HG03175 (cell line): ENCODE results near the gene SLC22A1.
A peak's percentile ranks its signal among the peaks of the same experiment; 100 is the strongest.

Experiments
- ATAC-seq: cut with Tn5 transposase; IDR thresholded peaks from one replicate; pipeline ENCODE4 v1.9.1; 2021; ENCODE audit warnings: mild to moderate bottlenecking, moderate library complexity; ENCODE audit not compliant: unreplicated experiment

SLC22A1 gene

GRCh38 chr6:160167604-160168399 is 46.2 kb downstream of the SLC22A1 start:
- ATAC-seq: no peak

GRCh38 chr6:160170018-160170680 is 48.5 kb downstream of the SLC22A1 start:
- ATAC-seq: no peak

- no peak for ATAC-seq
These were observed 51.1 kb downstream of the SLC22A1 start for GRCh38 chr6:160172704-160173103.

GRCh38 chr6:160173806-160174527 is 52.4 kb downstream of the SLC22A1 start:
- no peak for ATAC-seq

GRCh38 chr6:160174681-160175080 is 53.1 kb downstream of the SLC22A1 start:
- no peak for ATAC-seq

- no peak for ATAC-seq
These were observed 55.6 kb downstream of the SLC22A1 start for GRCh38 chr6:160177220-160177619.

- no peak for ATAC-seq
These were observed 56.7 kb downstream of the SLC22A1 start for GRCh38 chr6:160178271-160178670.

GRCh38 chr6:160180706-160181105 is 59.1 kb downstream of the SLC22A1 start:
- ATAC-seq: no peak

- ATAC-seq: no peak
These were observed 67.2 kb downstream of the SLC22A1 start for GRCh38 chr6:160188773-160189172.

- no peak for ATAC-seq
These were observed 68.5 kb downstream of the SLC22A1 start for GRCh38 chr6:160190081-160190480.

- no peak for ATAC-seq
These were observed 69.4 kb downstream of the SLC22A1 start for GRCh38 chr6:160190973-160191372.

GRCh38 chr6:160192840-160193239 is 71.2 kb downstream of the SLC22A1 start:
- ATAC-seq: no peak

GRCh38 chr6:160194808-160195207 is 73.2 kb downstream of the SLC22A1 start:
- ATAC-seq: no peak

- ATAC-seq: no peak
These were observed 76.0 kb downstream of the SLC22A1 start for GRCh38 chr6:160197662-160198061.

GRCh38 chr6:160198606-160199211 is 77.1 kb downstream of the SLC22A1 start:
- peak; percentile 98 for ATAC-seq

GRCh38 chr6:160201061-160201460 is 79.4 kb downstream of the SLC22A1 start:
- ATAC-seq: no peak

- no peak for ATAC-seq
These were observed 80.8 kb downstream of the SLC22A1 start for GRCh38 chr6:160202411-160202810.

GRCh38 chr6:160203076-160203475 is 81.5 kb downstream of the SLC22A1 start:
- ATAC-seq: no peak

GRCh38 chr6:160203522-160203921 is 81.9 kb downstream of the SLC22A1 start:
- no peak for ATAC-seq

- ATAC-seq: no peak
These were observed 82.3 kb downstream of the SLC22A1 start for GRCh38 chr6:160203953-160204352.

GRCh38 chr6:160204710-160205109 is 83.1 kb downstream of the SLC22A1 start:
- no peak for ATAC-seq
